VCaP (cell line): Measurements from ENCODE around the gene PTPRN2.

ENCODE experiments used
- H3K27ac ChIP-seq: fragments of 450-650 bp; 2 replicates; pipeline ENCODE4 v1.5.1; 2017
- TF ChIP-seq, protein P1 (sequence below): fragments of 450-650 bp; conservative IDR thresholded peaks from 2 replicates; pipeline ENCODE4 v1.5.1; 2017; ENCODE audit warnings: mild to moderate bottlenecking, moderate library complexity

PTPRN2 gene

DNA sequence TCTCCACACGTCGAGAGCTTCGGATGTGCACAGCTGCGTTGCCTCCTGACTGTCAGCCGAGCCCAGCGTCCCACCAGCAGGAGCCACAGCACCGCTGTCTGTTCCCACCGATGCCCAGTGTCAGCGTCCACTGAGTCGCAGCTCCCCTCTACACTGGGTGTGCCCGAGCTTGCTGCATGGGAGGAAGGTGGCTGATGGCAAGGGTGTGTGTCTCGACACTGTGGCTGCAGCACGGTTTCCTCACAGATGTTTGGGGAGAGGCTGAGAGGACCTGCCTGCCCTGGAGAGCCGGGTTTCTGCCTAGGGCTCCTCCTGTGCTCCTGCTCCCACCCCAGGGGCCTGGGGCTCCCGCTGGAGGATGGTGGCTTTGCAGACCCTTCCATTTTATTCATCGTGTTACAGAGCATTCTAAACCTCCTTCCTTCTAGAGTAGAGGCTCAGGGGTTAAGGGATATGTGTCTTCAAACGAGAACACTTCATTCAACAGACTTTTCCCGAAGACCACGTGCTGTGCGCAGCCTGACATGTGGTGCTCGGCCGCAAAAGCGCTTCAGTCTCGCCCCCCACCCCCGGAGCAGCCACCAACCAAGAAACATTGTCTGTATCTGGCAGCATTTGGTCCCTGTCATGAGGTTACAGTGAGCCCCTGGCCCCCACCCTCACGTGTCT lies 866.0 kb downstream of the PTPRN2 start:
- TF ChIP-seq, protein P1, sequence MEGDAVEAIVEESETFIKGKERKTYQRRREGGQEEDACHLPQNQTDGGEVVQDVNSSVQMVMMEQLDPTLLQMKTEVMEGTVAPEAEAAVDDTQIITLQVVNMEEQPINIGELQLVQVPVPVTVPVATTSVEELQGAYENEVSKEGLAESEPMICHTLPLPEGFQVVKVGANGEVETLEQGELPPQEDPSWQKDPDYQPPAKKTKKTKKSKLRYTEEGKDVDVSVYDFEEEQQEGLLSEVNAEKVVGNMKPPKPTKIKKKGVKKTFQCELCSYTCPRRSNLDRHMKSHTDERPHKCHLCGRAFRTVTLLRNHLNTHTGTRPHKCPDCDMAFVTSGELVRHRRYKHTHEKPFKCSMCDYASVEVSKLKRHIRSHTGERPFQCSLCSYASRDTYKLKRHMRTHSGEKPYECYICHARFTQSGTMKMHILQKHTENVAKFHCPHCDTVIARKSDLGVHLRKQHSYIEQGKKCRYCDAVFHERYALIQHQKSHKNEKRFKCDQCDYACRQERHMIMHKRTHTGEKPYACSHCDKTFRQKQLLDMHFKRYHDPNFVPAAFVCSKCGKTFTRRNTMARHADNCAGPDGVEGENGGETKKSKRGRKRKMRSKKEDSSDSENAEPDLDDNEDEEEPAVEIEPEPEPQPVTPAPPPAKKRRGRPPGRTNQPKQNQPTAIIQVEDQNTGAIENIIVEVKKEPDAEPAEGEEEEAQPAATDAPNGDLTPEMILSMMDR = no peak

GRCh38 chr7:157719705-157720655 lies 867.6 kb downstream of the PTPRN2 start:
- TF ChIP-seq, protein P1 = no peak
- H3K27ac ChIP-seq = no peak overlapping the region

More for the DNA sequence above, 866.0 kb downstream of the PTPRN2 start:
- no peak overlapping the region for H3K27ac ChIP-seq

GRCh38 chr7:157719008-157719682 lies 868.5 kb downstream of the PTPRN2 start:
- TF ChIP-seq, protein P1 = no peak
- H3K27ac ChIP-seq = no peak overlapping the region

DNA sequence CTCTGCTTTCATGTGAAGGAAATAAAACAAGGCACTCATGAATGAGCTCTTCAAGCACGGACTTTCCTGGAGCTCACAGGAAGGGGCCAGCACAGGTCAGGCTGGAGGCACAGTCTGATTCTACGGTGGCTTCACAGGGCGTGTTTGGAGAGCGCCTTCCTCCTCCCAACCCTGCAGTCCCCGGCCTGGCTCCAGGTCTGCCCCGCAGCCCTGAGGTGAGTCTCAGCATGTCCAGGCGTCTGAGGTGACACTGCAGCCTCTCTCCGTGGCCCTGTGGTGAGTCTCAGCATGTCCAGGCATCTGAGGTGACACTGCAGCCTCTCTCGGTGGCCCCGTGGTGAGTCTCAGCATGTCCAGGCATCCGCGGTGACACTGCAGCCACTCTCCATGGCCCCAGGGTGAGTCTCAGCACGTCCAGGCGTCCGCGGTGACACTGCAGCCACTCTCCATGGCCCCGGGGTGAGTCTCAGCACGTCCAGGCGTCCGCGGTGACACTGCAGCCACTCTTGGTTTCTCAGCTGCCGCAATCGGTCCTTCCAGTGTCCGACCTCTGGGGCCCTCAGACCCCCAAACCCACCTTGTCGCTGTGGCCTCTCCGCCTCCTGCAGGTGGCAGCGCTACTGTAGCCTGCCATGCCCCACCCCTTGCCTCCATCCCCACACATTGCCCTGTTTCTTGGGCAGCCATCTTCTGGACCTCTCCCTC lies 869.2 kb downstream of the PTPRN2 start:
- TF ChIP-seq, protein P1 = no peak
- no peak overlapping the region for H3K27ac ChIP-seq

- TF ChIP-seq, protein P1 = no peak
- no peak overlapping the region for H3K27ac ChIP-seq
Measured at GRCh38 chr7:157717211-157718174, 870.1 kb downstream of the PTPRN2 start.

GRCh38 chr7:157715938-157716280 lies 871.7 kb downstream of the PTPRN2 start:
- H3K27ac ChIP-seq = no peak overlapping the region
- TF ChIP-seq, protein P1 = no peak
